COLO829 (cell line): ENCODE results near the gene C2orf42.
"Not testable (repeated sequence)": the region's sequence is repeated elsewhere in the genome, so short reads cannot be mapped to it uniquely, and the experiment has no call there.

ENCODE experiments used
- DNase-seq: peaks from one replicate; pipeline ENCODE4 v3.0.0; 2012; ENCODE audit warnings: low spot score

Gene C2orf42

GRCh38 chr2:70169654-70170245 lies 21.1 kb downstream of the C2orf42 start:
- not testable (repeated sequence) for DNase-seq

GRCh38 chr2:70161069-70161534 lies 29.7 kb downstream of the C2orf42 start:
- no peak for DNase-seq

GRCh38 chr2:70160545-70160944 lies 30.3 kb downstream of the C2orf42 start:
- DNase-seq, result no peak

- not testable (repeated sequence) for DNase-seq
Measured at GRCh38 chr2:70149130-70149686, 41.6 kb downstream of the C2orf42 start.

GRCh38 chr2:70148211-70148760 lies 42.5 kb downstream of the C2orf42 start:
- not testable (repeated sequence) for DNase-seq

- no peak for DNase-seq
Measured at GRCh38 chr2:70145851-70146739, 44.7 kb downstream of the C2orf42 start.

- DNase-seq, result no peak
Measured at GRCh38 chr2:70145144-70145490, 45.7 kb downstream of the C2orf42 start.

- DNase-seq, result no peak
Measured at GRCh38 chr2:70144443-70145143, 46.2 kb downstream of the C2orf42 start.

GRCh38 chr2:70143314-70144150 lies 47.3 kb downstream of the C2orf42 start:
- DNase-seq, result peak; percentile 35

- DNase-seq, result peak; percentile 98
Measured at GRCh38 chr2:70142590-70143313, 48.1 kb downstream of the C2orf42 start.

GRCh38 chr2:70141902-70142589 lies 48.8 kb downstream of the C2orf42 start:
- no peak for DNase-seq

GRCh38 chr2:70141212-70141901 lies 49.5 kb downstream of the C2orf42 start:
- no peak for DNase-seq

- DNase-seq, result no peak
Measured at GRCh38 chr2:70140791-70141211, 50.0 kb downstream of the C2orf42 start.

- DNase-seq, result not testable (repeated sequence)
Measured at GRCh38 chr2:70134323-70134983, 56.4 kb downstream of the C2orf42 start.

GRCh38 chr2:70133491-70134322 lies 57.1 kb downstream of the C2orf42 start:
- no peak for DNase-seq

GRCh38 chr2:70133127-70133452 lies 57.7 kb downstream of the C2orf42 start:
- DNase-seq, result no peak

GRCh38 chr2:70132244-70133126 lies 58.3 kb downstream of the C2orf42 start:
- peak; percentile 32 for DNase-seq
